Ishikawa (cell line): ENCODE results near the gene CD99L2.

Experiments used
- EGR1 ChIP-seq: IDR thresholded peaks from 2 replicates; pipeline ENCODE4 v1.6.1; 2012
- USF1 ChIP-seq: IDR thresholded peaks from 2 replicates; pipeline ENCODE4 v1.6.1; 2012
- YY1 ChIP-seq: IDR thresholded peaks from 2 replicates; pipeline ENCODE4 v1.6.1; 2012; ENCODE audit warnings: low read depth

DNA sequence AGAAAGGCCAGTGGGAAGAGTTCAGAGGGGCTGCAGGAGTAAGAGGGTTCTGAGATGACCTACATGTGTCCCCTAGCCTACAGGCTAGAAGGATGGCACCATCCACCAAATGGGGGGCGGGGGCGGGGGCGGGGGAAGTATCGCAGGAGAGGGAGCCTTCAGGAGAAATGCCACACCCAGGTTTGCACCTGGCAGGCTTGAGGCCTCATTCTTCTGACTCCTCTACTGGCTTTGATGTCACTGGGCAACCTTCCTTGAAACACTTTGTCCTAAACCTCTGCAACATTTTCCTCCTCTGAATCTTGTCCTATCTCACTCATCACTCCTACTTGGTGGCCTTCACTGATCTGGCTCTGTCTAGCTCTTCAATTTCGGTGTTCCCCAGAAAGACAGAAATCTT is 24.0 kb downstream of the CD99L2 start:
- no peak for TF ChIP-seq USF1
- no peak for TF ChIP-seq YY1
- no peak for TF ChIP-seq EGR1
